Stomach (tissue), 9 donors: Measurements from ENCODE around the gene TNFRSF1A. TPM values are rescaled to one million over a fixed set of nuclear protein-coding genes. Genes with fewer than 3 reads are reported as not detected.

Source experiments
- DNase-seq, 2 donors: peaks; one replicate each; pipeline versions ENCODE4 v3.0.0 to v3.0.0-alpha.2; 2013 to 2019
- H3K27ac ChIP-seq, 5 donors: fragments of 200-600 bp in 4 of 5; sonication (generic) in 4 of 5; one replicate each; pipeline ENCODE4 v1.5.1; 2013 to 2019; ENCODE audit warnings: mild to moderate bottlenecking in 1 of 5, moderate library complexity in 1 of 5
- H3K27me3 ChIP-seq, 3 donors: fragments of 200-600 bp; sonication (generic); one replicate each; pipeline ENCODE4 v1.5.1; 2017 to 2019; ENCODE audit warnings: mixed run types in 1 of 3
- H3K36me3 ChIP-seq, 4 donors: fragments of 200-600 bp; sonication (generic); 1 replicate in 3 of 4; 2 replicates in 1 of 4; pipeline ENCODE4 v1.5.1; 2016 to 2019
- H3K4me1 ChIP-seq, 4 donors: fragments of 200-600 bp; sonication (generic); one replicate each; pipeline ENCODE4 v1.5.1; 2016 to 2019
- H3K4me3 ChIP-seq, 4 donors: fragments of 200-600 bp; sonication (generic) in 3 of 4; one replicate each; pipeline ENCODE4 v1.5.1; 2016 to 2019; ENCODE audit warnings: mild to moderate bottlenecking in 1 of 4
- H3K9me3 ChIP-seq, 4 donors: fragments of 200-600 bp; sonication (generic); one replicate each; pipeline ENCODE4 v1.5.1; 2016 to 2019
- EP300 ChIP-seq: sonication (generic); formaldehyde crosslinking; IDR thresholded peaks from one replicate; pipeline ENCODE4 v1.6.1; 2017; ENCODE audit warnings: antibody characterized with exemption
- POLR2A ChIP-seq, 4 donors: fragments of 450-650 bp; IDR thresholded peaks; one replicate each; pipeline ENCODE4 v1.6.1; 2016; ENCODE audit warnings: antibody characterized with exemption in 4 of 4, control low read depth in 2 of 4, mild to moderate bottlenecking in 1 of 4, moderate library complexity in 1 of 4
- POLR2AphosphoS5 ChIP-seq, 3 donors: sonication (generic); formaldehyde crosslinking; IDR thresholded peaks; one replicate each; pipeline ENCODE4 v1.6.1; 2016; ENCODE audit warnings: antibody characterized with exemption in 3 of 3
- WGBS, 5 donors: extraction: QIAGEN DNeasy Blood & Tissue Kit in 3 of 5; methylation state at CpG; one replicate each; pipeline versions ENCODE4 v1.1.5 to v1.1.7; 2013 to 2018; 5-methylcytosine and 5-hydroxymethylcytosine counted together
- intact Hi-C: fragments of 100-400 bp; cut with DNase I; formaldehyde crosslinking; loops from one replicate; pipeline ENCODE4 v1.15.1; 2023; ENCODE audit warnings: low total_unique reads
- polyA plus RNA-seq, 3 donors: library from polyadenylated mRNA; stranded (reverse); fragments of 200-250 nt; gene quantifications; one replicate each; pipeline ENCODE4 v1.2.3, GENCODE V29; 2013
- total RNA-seq, 5 donors: library from RNA; depleted of rRNA; stranded (reverse); fragments of >200 nt; gene quantifications; one replicate each; pipeline versions ENCODE4 v1.1.0 to v1.2.3, GENCODE V29; 2014 to 2016
- TF ChIP-seq, protein P1 (sequence below), 7 experiments: fragments of 450-650 bp in 4 of 7; fragments of 200-600 bp in 3 of 7; sonication (generic) in 3 of 7; IDR thresholded peaks; one replicate each; pipeline ENCODE4 v1.5.1; 2016 to 2019; ENCODE audit warnings: antibody characterized with exemption in 7 of 7, control low read depth in 2 of 7, mild to moderate bottlenecking in 1 of 7
- donor health status: healthy with polysubstance abuse.
- donor health status: Bipolar disorder and iron deficiency.
- donor health status: healthy.

TNFRSF1A gene
- total and polyA plus RNA-seq, 8 donors, result 35.2 to 432 (median 102) TPM

DNA sequence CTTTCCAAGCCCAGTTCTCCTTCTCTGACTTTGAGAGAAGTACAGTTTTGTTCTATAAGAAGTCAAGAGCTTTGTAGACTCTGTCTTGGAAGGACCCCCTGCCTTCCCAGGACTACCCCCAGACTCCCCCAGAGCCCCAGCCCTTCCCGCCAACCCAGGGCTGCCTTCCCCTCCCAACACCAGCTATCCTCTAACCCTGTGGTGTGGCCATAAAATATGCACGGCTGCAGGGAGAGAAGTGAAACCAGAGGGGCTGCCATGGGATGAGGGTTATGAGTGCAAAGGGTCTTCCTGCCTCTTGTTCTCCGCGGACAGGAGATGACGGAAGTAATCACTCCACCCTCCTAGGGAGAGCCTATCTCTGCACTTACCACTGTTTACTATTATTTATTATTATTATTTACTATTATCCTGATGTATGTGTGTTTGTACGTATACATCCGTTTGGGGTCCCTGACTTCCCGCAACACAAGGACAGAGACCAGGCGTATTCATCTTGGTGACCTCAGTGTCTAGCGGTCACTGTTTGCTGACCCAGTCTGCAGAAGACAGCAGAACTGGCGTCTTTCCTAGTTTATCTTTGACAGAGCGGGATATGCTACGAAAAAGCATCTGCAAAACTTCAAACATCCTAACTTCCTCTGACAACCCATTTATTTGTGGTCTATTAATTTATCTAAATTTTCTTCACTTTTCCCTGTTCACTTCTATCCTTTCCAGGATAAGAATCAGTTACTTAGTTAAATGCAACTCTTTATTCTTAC lies 37.0 kb upstream of the TNFRSF1A start:
- no peak for DNase-seq
- intact Hi-C loops, result no loop called here
- Histone ChIP-seq H3K27ac (peak overlapping the region; percentile 60 to 95 (median 92)), H3K9me3 (no peaks in the 10 kb centered on the region), H3K36me3 (no peaks in the 10 kb centered on the region), H3K4me1 (peaks cover 47 to 66% (median 57%) of the 10 kb centered on the region in 4 donors), H3K27me3 (no peaks in the 10 kb centered on the region), H3K4me3 (no peak overlapping the region)
- 69 to 83% (median 78%) methylated on average over 13 of the region's 13 CpGs for WGBS, 5 donors
- TF ChIP-seq, protein P1, sequence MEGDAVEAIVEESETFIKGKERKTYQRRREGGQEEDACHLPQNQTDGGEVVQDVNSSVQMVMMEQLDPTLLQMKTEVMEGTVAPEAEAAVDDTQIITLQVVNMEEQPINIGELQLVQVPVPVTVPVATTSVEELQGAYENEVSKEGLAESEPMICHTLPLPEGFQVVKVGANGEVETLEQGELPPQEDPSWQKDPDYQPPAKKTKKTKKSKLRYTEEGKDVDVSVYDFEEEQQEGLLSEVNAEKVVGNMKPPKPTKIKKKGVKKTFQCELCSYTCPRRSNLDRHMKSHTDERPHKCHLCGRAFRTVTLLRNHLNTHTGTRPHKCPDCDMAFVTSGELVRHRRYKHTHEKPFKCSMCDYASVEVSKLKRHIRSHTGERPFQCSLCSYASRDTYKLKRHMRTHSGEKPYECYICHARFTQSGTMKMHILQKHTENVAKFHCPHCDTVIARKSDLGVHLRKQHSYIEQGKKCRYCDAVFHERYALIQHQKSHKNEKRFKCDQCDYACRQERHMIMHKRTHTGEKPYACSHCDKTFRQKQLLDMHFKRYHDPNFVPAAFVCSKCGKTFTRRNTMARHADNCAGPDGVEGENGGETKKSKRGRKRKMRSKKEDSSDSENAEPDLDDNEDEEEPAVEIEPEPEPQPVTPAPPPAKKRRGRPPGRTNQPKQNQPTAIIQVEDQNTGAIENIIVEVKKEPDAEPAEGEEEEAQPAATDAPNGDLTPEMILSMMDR (IDR thresholded peaks at IDR 0.05), result no peak
- TF ChIP-seq EP300, result no peak
- no peak for TF ChIP-seq POLR2AphosphoS5 (IDR thresholded peaks at IDR 0.05)
- TF ChIP-seq POLR2A (IDR thresholded peaks at IDR 0.05), result no peak

DNA sequence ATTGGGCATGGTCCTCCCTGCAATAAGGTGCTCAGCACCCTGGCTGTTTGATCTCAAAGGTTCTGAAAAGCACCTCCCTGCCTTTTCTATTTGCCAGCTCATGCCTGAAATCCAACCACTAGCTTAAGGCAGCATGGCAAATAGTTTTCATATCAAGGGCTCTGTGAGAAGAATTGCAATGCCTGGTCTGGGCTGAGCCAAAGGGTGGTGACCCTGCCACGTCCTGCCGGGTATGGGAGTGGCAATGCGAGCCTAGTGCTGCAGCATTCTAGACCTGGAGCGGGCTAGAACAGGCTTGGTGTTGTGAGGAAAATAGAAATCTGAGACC lies 35.8 kb upstream of the TNFRSF1A start:
- WGBS, 5 donors, result 22 to 52% (median 42%) methylated on average over 4 of the region's 4 CpGs
- H3K4me3 ChIP-seq, result no peak overlapping the region
- intact Hi-C loops, result no loop called here

DNA sequence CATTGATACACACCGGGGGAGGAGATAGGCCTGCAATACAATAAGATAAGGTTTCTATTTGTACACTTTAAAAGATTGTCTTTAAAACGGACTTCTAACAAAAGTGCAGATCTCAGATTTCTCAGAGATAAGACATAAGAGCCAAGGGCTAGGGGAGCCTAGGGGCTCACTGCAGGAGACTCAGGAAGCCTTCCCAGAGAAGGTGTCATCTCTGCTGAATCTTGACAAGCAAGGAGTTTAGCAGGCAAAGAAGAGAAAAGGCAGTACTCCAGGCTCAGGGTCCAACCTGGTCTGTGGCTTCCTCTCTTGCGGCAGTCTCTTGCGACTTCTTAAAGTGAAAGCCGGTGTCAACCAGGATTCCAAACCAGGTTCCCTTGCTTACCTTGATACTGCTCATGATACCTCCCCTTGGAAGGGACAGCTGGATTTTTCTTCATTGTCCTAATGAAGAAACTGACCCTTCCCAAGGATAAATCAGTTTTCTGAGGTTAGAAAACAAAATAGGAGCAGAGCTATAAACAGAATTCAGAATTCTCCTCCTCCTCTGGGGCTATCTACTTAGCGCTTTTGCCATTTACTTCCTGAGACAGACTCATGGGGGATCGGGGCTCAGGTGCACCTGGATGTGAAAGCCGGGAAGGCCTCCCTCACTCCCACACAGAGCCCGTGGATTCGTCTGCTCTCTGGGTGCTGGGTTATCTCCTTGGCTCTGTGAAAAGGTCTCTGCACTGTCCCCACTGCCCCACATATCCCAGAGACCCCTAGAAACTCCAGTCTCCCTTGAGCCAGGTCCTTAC lies 35.2 kb upstream of the TNFRSF1A start:
- TF ChIP-seq POLR2A (IDR thresholded peaks at IDR 0.05), result no peak
- TF ChIP-seq POLR2AphosphoS5 (IDR thresholded peaks at IDR 0.05), result peak in 1 of 3 donors; percentile 27
- intact Hi-C loops, result no loop called here
- Histone ChIP-seq H3K9me3 (no peaks in the 10 kb centered on the region), H3K4me1 (peaks cover 41 to 65% (median 51%) of the 10 kb centered on the region in 4 donors), H3K27me3 (no peaks in the 10 kb centered on the region), H3K36me3 (no peaks in the 10 kb centered on the region), H3K4me3 (peak overlapping the region in 3 of 4 donors; percentile 5 to 52 (median 5)), H3K27ac (peak overlapping the region; percentile 89 to 96 (median 95))
- DNase-seq, result peak in 1 of 2 donors; percentile 24
- WGBS, 5 donors, result 30 to 56% (median 33%) methylated on average over 10 of the region's 10 CpGs

More for the DNA sequence above, 35.8 kb upstream of the TNFRSF1A start:
- TF ChIP-seq POLR2AphosphoS5 (IDR thresholded peaks at IDR 0.05) (peak in 2 of 3 donors; percentile 92 to 93), POLR2A (IDR thresholded peaks at IDR 0.05) (peak in 2 of 4 donors; percentile 56 to 77), EP300 (no peak)
- TF ChIP-seq, protein P1 (IDR thresholded peaks at IDR 0.05), result peak in 1 of 7 experiments; percentile 7
- peak; percentile 83 to 88 for DNase-seq
- Histone ChIP-seq H3K4me1 (peaks cover 39 to 60% (median 47%) of the 10 kb centered on the region in 4 donors), H3K9me3 (no peaks in the 10 kb centered on the region), H3K27ac (peak overlapping the region; percentile 89 to 96 (median 95)), H3K27me3 (no peaks in the 10 kb centered on the region), H3K36me3 (no peaks in the 10 kb centered on the region)

DNA sequence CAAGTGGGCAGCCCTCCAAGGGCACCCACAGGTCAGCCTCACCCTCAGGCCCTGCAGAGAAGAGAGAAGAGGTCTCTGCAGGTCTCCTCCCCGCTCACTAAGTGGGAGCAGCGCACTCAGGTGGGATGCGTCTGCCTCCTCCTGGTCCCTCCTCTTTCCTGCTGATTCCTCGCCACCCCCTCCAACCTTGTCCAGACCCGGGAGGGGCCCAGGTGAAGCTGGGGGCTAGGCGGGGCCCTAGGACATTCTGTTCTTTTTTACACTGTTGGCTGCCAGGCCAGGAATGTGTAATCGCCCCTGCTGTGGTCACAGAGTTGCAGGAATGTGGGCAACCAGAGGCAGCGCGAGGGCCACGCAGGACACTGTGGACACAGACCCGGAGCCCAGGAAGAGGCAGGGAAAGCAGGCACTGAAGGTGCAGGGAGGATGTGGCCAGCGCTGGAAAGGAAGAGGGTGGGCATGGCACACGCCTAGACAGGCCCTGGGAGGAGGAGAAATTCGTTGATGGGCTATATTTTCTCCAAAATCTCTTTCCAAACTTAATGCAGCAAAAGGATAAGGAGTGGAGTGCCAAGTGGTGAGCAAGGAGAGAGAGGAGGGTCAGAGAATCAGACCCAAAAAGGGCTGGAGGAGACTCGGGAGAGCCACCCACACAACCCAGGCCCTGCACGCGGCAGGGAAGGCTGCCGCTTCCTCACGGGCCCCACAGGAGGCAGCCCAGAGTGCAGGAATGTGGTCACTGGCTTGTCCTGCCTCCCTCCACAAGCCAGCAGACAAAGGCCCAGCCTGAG lies 34.4 kb upstream of the TNFRSF1A start:
- Histone ChIP-seq H3K4me3 (peak overlapping the region; percentile 13 to 52 (median 37)), H3K27me3 (no peaks in the 10 kb centered on the region), H3K4me1 (peaks cover 45 to 71% (median 57%) of the 10 kb centered on the region in 4 donors), H3K9me3 (no peaks in the 10 kb centered on the region), H3K27ac (peak overlapping the region; percentile 89 to 96 (median 95)), H3K36me3 (no peaks in the 10 kb centered on the region)
- intact Hi-C loops, result no loop called here
- TF ChIP-seq EP300, result peak; percentile 60
- peak; percentile 39 to 92 (median 91) for TF ChIP-seq POLR2AphosphoS5 (IDR thresholded peaks at IDR 0.05)
- TF ChIP-seq, protein P1 (IDR thresholded peaks at IDR 0.05), result peak in 3 of 7 experiments; percentile 24 to 36 (median 30)
- peak in 1 of 4 donors; percentile 62 for TF ChIP-seq POLR2A (IDR thresholded peaks at IDR 0.05)
- 21 to 38% (median 28%) methylated on average over 17 to 19 of the region's 19 CpGs for WGBS, 5 donors
- DNase-seq, result peak; percentile 80 to 92
